Measurements from ENCODE around the gene INSRR.

INSRR gene

GRCh38 chr1:156858959-156859522 is at the start of gene INSRR:
Gene INSRR (minus strand): TSS chr1:156859117. CDS start chr1:156858621, 496 bp downstream.
- DNase-seq = no peak

GRCh38 chr1:156908541-156908940 is 49.6 kb upstream of the INSRR start:
- DNase-seq = no peak

- DNase-seq = no peak
Observed at GRCh38 chr1:156906206-156906906, 47.4 kb upstream of the INSRR start.

GRCh38 chr1:156905651-156906050 is 46.7 kb upstream of the INSRR start:
- DNase-seq = no peak

DNA sequence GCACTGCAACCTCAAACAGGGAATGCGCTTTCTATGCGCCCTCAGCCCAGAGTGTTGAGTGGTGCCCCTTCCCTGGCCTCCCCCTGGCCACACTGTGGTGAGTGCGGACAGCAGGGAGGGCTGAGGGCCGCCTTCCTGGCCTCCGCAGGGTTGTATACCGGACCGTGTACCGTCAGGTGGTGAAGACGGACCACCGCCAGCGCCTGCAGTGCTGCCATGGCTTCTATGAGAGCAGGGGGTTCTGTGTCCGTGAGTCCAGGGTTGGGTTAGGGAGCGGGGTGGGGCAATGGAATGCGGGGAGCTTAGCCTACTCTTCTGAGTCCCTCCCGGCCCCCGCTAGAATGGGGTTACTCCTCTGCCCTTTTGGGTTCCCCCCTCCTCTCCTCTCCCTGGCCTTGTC is 46.3 kb upstream of the INSRR start:
- DNase-seq = no peak

GRCh38 chr1:156904187-156904959 is 45.5 kb upstream of the INSRR start:
- DNase-seq = no peak

DNA sequence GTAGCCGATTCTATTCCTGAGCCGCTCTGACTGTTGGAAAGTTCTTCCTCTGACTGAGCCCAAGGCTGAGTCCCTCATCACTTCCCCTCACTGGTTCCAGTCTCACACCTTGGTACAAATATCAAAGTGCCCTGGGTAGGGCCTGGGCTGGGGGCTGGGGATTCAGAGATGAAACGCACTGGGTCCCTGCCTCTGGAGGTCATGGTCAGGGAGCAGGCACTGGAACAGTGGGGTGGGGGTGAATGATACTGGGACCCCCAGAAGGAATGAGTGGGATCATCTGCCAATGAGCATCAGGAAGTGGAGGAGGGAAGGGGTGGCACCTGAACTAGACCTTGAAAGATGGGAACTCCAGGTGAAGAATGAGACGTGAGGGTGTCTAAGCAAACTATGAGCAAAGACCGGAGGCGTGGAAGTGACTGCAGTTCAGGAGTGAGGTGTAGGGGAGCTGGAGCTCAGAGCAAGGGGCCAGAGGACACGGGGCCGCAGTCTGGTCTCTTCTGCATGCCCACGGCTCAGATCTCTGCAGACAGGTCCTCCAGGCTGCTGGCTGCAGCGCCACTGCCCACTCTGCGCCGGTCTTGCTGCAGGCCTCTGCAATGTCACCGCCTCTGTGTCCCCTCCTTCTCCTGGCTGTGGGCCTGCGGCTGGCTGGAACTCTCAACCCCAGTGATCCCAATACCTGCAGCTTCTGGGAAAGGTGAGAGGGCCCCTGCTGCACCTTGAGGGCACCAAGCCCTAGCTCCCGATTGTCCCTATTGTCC is 44.6 kb upstream of the INSRR start:
- no peak for DNase-seq

DNA sequence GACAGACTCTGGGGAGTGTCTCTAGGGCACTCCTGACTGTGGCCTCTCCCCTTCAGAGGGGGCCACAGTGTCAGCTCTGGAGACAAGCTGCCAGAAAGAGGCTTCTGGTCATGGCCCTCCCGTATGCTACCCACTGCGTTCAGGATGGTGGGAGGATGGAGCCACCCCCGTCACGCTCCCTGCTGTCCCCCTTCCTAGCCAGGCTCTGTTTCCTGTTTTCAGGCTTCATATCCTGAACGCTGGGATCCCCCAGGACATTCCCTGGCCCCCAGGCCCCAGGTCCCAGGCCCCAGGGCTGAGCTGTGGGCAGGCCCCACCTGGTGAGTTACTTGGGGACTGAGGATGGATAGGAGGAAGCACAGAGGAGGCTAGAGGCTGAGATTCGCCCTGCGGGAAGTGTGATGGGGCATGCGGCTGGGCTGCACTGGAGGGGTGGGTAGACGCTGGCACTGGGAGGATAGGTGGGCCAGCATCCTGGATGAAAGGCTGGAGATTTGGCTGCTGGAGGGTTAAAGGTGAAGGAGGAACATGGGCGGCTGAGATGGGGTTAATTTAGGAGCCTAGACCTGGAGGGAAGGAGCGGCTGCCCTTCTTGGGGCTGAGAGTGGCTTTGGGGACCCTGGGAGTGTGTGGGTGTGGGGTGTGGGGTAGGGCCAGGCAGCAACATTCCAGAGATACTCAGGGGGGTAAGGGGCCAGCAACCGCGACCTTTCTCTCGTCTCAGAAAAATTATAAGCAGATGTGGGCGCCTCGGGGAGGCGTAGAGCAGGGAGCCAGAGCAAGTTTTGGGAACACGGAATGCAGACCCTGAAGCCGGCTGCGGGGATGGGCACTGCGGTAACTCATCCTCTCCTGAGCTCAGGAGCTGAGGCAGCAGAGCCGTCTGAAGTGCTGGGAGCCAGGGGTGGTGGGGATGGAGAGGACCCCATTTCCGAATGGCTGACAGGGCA is 43.3 kb upstream of the INSRR start:
- no peak for DNase-seq

- DNase-seq = no peak
Observed at GRCh38 chr1:156901590-156901900, 42.6 kb upstream of the INSRR start.

- no peak for DNase-seq
Observed at GRCh38 chr1:156900896-156901589, 42.1 kb upstream of the INSRR start.

- no peak for DNase-seq
Observed at GRCh38 chr1:156899956-156900718, 41.2 kb upstream of the INSRR start.

GRCh38 chr1:156898971-156899664 is 40.2 kb upstream of the INSRR start:
- DNase-seq = no peak

- DNase-seq = no peak
Observed at GRCh38 chr1:156898161-156898566, 39.2 kb upstream of the INSRR start.

GRCh38 chr1:156897078-156897825 is 38.3 kb upstream of the INSRR start:
- no peak for DNase-seq

DNA sequence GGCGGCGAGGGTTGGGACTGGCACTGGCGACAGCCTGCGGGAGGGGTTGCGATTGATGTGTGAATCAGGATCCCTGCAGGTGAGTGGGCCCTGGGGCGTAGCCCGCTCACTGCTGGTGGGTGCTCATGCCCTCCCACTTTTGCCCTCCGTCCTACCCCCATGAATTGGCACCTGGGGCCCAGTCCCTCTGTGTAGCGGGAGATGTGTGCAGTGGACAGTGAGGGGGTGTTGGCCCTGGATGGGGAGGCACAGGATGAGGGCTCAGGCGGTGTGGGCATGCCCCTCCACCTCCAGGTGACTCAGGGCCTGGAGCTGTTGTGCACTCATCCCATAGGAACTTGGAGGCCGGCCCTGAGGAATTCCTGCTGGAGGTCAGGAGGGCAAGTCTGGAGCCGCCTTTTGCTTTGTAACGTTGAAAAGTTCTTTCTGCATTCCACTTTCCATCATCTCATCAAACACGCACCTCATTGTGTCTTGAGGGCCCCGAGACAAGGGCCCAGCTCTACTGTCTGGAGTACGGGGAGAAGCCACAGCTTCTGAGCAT is 37.6 kb upstream of the INSRR start:
- DNase-seq = no peak

- DNase-seq = no peak
Observed at GRCh38 chr1:156895927-156896326, 37.0 kb upstream of the INSRR start.

GRCh38 chr1:156895455-156895812 is 36.5 kb upstream of the INSRR start:
- no peak for DNase-seq

- no peak for DNase-seq
Observed at GRCh38 chr1:156894711-156895454, 36.0 kb upstream of the INSRR start.

GRCh38 chr1:156894001-156894400 is 35.1 kb upstream of the INSRR start:
- DNase-seq = no peak

Data from NCI-H187 treated with DMSO at 0.1 percent for 48 hours (cell line).